ENCODE measurements around the gene RBMS3.

DNA sequence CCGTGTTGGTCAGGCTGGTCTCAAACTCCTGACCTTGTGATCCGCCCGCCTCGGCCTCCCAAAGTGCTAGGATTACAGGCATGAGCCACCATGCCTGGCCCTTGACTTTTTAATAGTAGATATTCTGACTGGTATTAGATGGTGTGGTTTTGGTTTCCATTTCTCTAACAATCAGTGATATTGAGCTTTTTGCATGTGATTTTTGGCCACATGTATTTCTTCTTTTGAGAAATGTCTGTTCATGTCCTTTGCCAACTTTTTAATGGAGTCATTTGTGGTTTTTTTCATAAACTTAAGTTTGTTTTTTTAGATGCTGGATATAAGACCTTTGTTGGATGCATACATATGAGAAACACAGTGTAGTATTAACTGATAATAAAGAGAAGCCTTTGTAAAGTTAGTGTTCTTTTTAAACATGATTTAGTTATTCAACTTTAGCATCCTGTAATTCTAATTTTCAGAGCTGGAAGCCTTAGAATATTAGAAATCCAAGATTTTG is 280.8 kb downstream of the RBMS3 start:
- no peak for TF ChIP-seq CTCF (IDR thresholded peaks at IDR 0.05)
- no peak for TF ChIP-seq POLR2AphosphoS5 (IDR thresholded peaks at IDR 0.05)
- TF ChIP-seq POLR2A (IDR thresholded peaks at IDR 0.05): no peak
